SK-N-SH treated with all-trans-retinoic acid at 6 μM for 48 hours (cell line): Measurements from ENCODE around the gene LRMDA.

Source experiments
- ESRRG ChIP-seq: fragments of 250-450 bp; sonication (Bioruptor Pico); IDR thresholded peaks from 2 replicates; pipeline ENCODE4 v1.6.1; 2021; ENCODE audit warnings: mild to moderate bottlenecking
- RARB ChIP-seq: fragments of 250-450 bp; sonication (Bioruptor Pico); IDR thresholded peaks from 2 replicates; pipeline ENCODE4 v1.8.0; 2021; ENCODE audit warnings: mild to moderate bottlenecking, moderate library complexity
- SNAI2 ChIP-seq: fragments of 250-450 bp; sonication (Bioruptor Pico); IDR thresholded peaks from 2 replicates; pipeline ENCODE4 v1.5.0; 2020; ENCODE audit warnings: mild to moderate bottlenecking, moderate library complexity
- TSHZ2 ChIP-seq: fragments of 250-450 bp; sonication (Bioruptor Pico); IDR thresholded peaks from 2 replicates; pipeline ENCODE4 v1.5.0; 2020; ENCODE audit warnings: mild to moderate bottlenecking, moderate library complexity
- ZFP3 ChIP-seq: fragments of 250-450 bp; sonication (Bioruptor Pico); IDR thresholded peaks from 2 replicates; pipeline ENCODE4 v1.5.0; 2020; ENCODE audit warnings: mild to moderate bottlenecking, moderate library complexity
- ZNF565 ChIP-seq: fragments of 450-650 bp; formaldehyde crosslinking; conservative IDR thresholded peaks from 2 replicates; pipeline ENCODE4 v1.5.0; 2020; ENCODE audit warnings: low read depth, mild to moderate bottlenecking, moderate library complexity
- ZNF70 ChIP-seq: fragments of 450-650 bp; formaldehyde crosslinking; IDR thresholded peaks from 2 replicates; pipeline ENCODE4 v1.5.0; 2020; ENCODE audit warnings: mild to moderate bottlenecking, moderate library complexity
- ZNF8 ChIP-seq: fragments of 450-650 bp; formaldehyde crosslinking; IDR thresholded peaks from 2 replicates; pipeline ENCODE4 v1.5.0; 2020; ENCODE audit warnings: mild to moderate bottlenecking, moderate library complexity

- TF ChIP-seq ESRRG (CRISPR knock-in tag) (no peak), ZFP3 (CRISPR knock-in tag) (no peak), ZNF8 (CRISPR knock-in tag) (no peak), SNAI2 (CRISPR knock-in tag) (no peak), ZNF70 (CRISPR knock-in tag) (no peak), RARB (CRISPR knock-in tag) (no peak), ZNF565 (no peak), TSHZ2 (CRISPR knock-in tag) (no peak)
Measured at GRCh38 chr10:76051007-76051936, 619.8 kb downstream of the LRMDA start.
